ENCODE results near the gene FNBP1. TPM values are rescaled to one million over a fixed set of nuclear protein-coding genes. Genes with fewer than 3 reads are reported as not detected.

FNBP1 gene
- polyA plus RNA-seq, 1 of the 3 experiments (the other 2 are of a cell fraction), result 11.0 TPM

GRCh38 chr9:129866394-129867135 lies 176.4 kb downstream of the FNBP1 start:
- Histone ChIP-seq H3K4me2 (no peak overlapping the region), H3K4me1 (ENCODE audit: control insufficient read depth in 1 of 2, insufficient read depth in 2 of 2, low read depth in 1 of 2, low read length in 1 of 2) (peaks cover 0 to 18% of the 10 kb centered on the region in 2 experiments; a peak in 1 of 4 replicates), H3K9me2 (no peaks in the 10 kb centered on the region), H3K9me3 (no peaks in the 10 kb centered on the region), H3K79me2 (ENCODE audit: insufficient read depth) (no peaks in the 10 kb centered on the region), H3K36me3 (replicated peaks in 1 of 2; ENCODE audit: control insufficient read depth in 1 of 2, insufficient read depth in 2 of 2, low read length in 1 of 2) (peaks cover 5 to 12% of the 10 kb centered on the region in 2 experiments), H2AFZ (ENCODE audit: low read depth) (no peak overlapping the region), H3K4me3 (ENCODE audit: low read depth in 2 of 2, low read length in 1 of 2) (no peak overlapping the region), H3K27me3 (ENCODE audit: insufficient read depth) (no peaks in the 10 kb centered on the region), H3K9ac (no peak overlapping the region), H3K27ac (ENCODE audit: low read depth in 2 of 2, low read length in 1 of 2) (no peak overlapping the region), H3F3A (replicated peaks; ENCODE audit: insufficient read depth) (no peaks in the 10 kb centered on the region), H4K20me1 (ENCODE audit: insufficient read depth) (no peaks in the 10 kb centered on the region)
- CTCF ChIA-PET, result interaction anchor here (1.2 kb wide), 2 partner anchors 14 to 20 kb away, joined by 4 read pairs; no protein-coding TSS in a partner anchor
- POLR2A ChIA-PET, result no interaction called here
- TF ChIP-seq POLR2AphosphoS5 (IDR thresholded peaks at IDR 0.05; ENCODE audit: low read depth, low read length) (no peak), USF1 (IDR thresholded peaks at IDR 0.05; ENCODE audit: borderline replicate concordance, low read depth) (no peak)
- WGBS (ENCODE audit: low lambda C conversion rate), result 90% methylated on average over 15 of the region's 17 CpGs
- DNase-seq, result no peak

- TF ChIP-seq MEF2A (IDR thresholded peaks at IDR 0.05; ENCODE audit: borderline replicate concordance, low read depth), result no peak
- TF ChIP-seq GATA2 (CRISPR knock-in tag; IDR thresholded peaks at IDR 0.05), result no peak
- TF ChIP-seq TEAD4 (IDR thresholded peaks at IDR 0.05; ENCODE audit: borderline replicate concordance, insufficient read depth), result no peak
- Histone ChIP-seq H3K4me1 (ENCODE audit: control insufficient read depth in 1 of 2, insufficient read depth in 2 of 2, low read depth in 1 of 2, low read length in 1 of 2) (peaks cover 0 to 18% of the 10 kb centered on the region in 2 experiments; a peak in 1 of 4 replicates), H3K4me3 (ENCODE audit: low read depth in 2 of 2, low read length in 1 of 2) (no peak overlapping the region), H2AFZ (ENCODE audit: low read depth) (no peak overlapping the region), H4K20me1 (ENCODE audit: insufficient read depth) (no peaks in the 10 kb centered on the region), H3K27me3 (ENCODE audit: insufficient read depth) (no peaks in the 10 kb centered on the region), H3K9me2 (no peaks in the 10 kb centered on the region), H3F3A (replicated peaks; ENCODE audit: insufficient read depth) (no peaks in the 10 kb centered on the region), H3K9ac (no peak overlapping the region), H3K9me3 (no peaks in the 10 kb centered on the region), H3K79me2 (ENCODE audit: insufficient read depth) (no peaks in the 10 kb centered on the region), H3K4me2 (no peak overlapping the region), H3K27ac (ENCODE audit: low read depth in 2 of 2, low read length in 1 of 2) (no peak overlapping the region), H3K36me3 (replicated peaks in 1 of 2; ENCODE audit: control insufficient read depth in 1 of 2, insufficient read depth in 2 of 2, low read length in 1 of 2) (peaks cover 5 to 18% of the 10 kb centered on the region in 2 experiments)
- WGBS (ENCODE audit: low lambda C conversion rate), result 94% methylated on average over 12 of the region's 14 CpGs
- ChIA-PET CTCF (interaction anchor here (1.2 to 1.5 kb wide), 3 partner anchors 13 to 21 kb away, joined by 3 to 4 read pairs (median 4); no protein-coding TSS in a partner anchor), POLR2A (no interaction called here)
- DNase-seq, result no peak
Measured at GRCh38 chr9:129865668-129866320, 177.2 kb downstream of the FNBP1 start.

GRCh38 chr9:129864991-129865647 lies 177.9 kb downstream of the FNBP1 start:
- ChIA-PET POLR2A (no interaction called here), CTCF (interaction anchor here (1.5 kb wide), 1 partner anchor 20 kb away, joined by 3 read pairs; no protein-coding TSS in a partner anchor)
- Histone ChIP-seq H3K36me3 (replicated peaks in 1 of 2; ENCODE audit: control insufficient read depth in 1 of 2, insufficient read depth in 2 of 2, low read length in 1 of 2) (peaks cover 5 to 18% of the 10 kb centered on the region in 2 experiments), H3F3A (replicated peaks; ENCODE audit: insufficient read depth) (no peaks in the 10 kb centered on the region), H3K79me2 (ENCODE audit: insufficient read depth) (no peaks in the 10 kb centered on the region), H3K4me1 (ENCODE audit: control insufficient read depth in 1 of 2, insufficient read depth in 2 of 2, low read depth in 1 of 2, low read length in 1 of 2) (peaks cover 0 to 17% of the 10 kb centered on the region in 2 experiments; a peak in 1 of 4 replicates), H2AFZ (ENCODE audit: low read depth) (no peak overlapping the region), H3K9me3 (no peaks in the 10 kb centered on the region), H3K4me2 (no peak overlapping the region), H4K20me1 (ENCODE audit: insufficient read depth) (no peaks in the 10 kb centered on the region), H3K9ac (no peak overlapping the region), H3K27me3 (ENCODE audit: insufficient read depth) (no peaks in the 10 kb centered on the region), H3K9me2 (no peaks in the 10 kb centered on the region), H3K27ac (ENCODE audit: low read depth in 2 of 2, low read length in 1 of 2) (no peak overlapping the region), H3K4me3 (ENCODE audit: low read depth in 2 of 2, low read length in 1 of 2) (no peak overlapping the region)
- WGBS (ENCODE audit: low lambda C conversion rate), result 79% methylated on average over 7 of the region's 11 CpGs
- DNase-seq, result no peak
- no peak for TF ChIP-seq REST (IDR thresholded peaks at IDR 0.05; ENCODE audit: low read depth, low read length)
- no peak for TF ChIP-seq ELF1 (IDR thresholded peaks at IDR 0.05)
- TF ChIP-seq NFIC (IDR thresholded peaks at IDR 0.05; ENCODE audit: borderline replicate concordance), result no peak
- TF ChIP-seq CTCF (IDR thresholded peaks at IDR 0.05), result no peak
- no peak for TF ChIP-seq RCOR1 (IDR thresholded peaks at IDR 0.05; ENCODE audit: low read length)
- no peak for TF ChIP-seq USF2 (IDR thresholded peaks at IDR 0.05; ENCODE audit: borderline replicate concordance, low read depth, low read length)
